ENCODE data around the gene CLEC1A.
A peak's percentile ranks its signal among the peaks of the same experiment; 100 is the strongest.

The CLEC1A gene

GRCh38 chr12:10073261-10073660 lies 25.5 kb downstream of the CLEC1A start:
- H3K4me2 ChIP-seq: no peak overlapping the region
- H4K20me1 ChIP-seq (ENCODE audit: insufficient read depth): no peaks in the 10 kb centered on the region
- no peak overlapping the region for H3K4me3 ChIP-seq (IDR thresholded peaks at IDR 0.05; ENCODE audit: insufficient read depth, low read depth, low read length)
- TF ChIP-seq CTCF (conservative IDR thresholded peaks at IDR 0.05; ENCODE audit: low read depth, low read length): no peak
- peaks cover 11% of the 10 kb centered on the region for H3K4me1 ChIP-seq (ENCODE audit: low read depth, poor library complexity, severe bottlenecking)
- no peak overlapping the region for H3K27ac ChIP-seq
- H3K79me2 ChIP-seq (ENCODE audit: insufficient read depth, low read depth): no peaks in the 10 kb centered on the region
- no peaks in the 10 kb centered on the region for H3K27me3 ChIP-seq (ENCODE audit: insufficient read depth, low read depth)
- H3K36me3 ChIP-seq (ENCODE audit: insufficient read depth): no peaks in the 10 kb centered on the region
- H2AFZ ChIP-seq (ENCODE audit: low read depth): no peak overlapping the region
- no peak overlapping the region for H3K9ac ChIP-seq

- H3K9ac ChIP-seq: no peak overlapping the region
- no peaks in the 10 kb centered on the region for H3K79me2 ChIP-seq (ENCODE audit: insufficient read depth, low read depth)
- H3K4me1 ChIP-seq (ENCODE audit: low read depth, poor library complexity, severe bottlenecking): peaks cover 11% of the 10 kb centered on the region
Measured at GRCh38 chr12:10072131-10072530, 26.7 kb downstream of the CLEC1A start.

GRCh38 chr12:10070380-10070779 lies 28.4 kb downstream of the CLEC1A start:
- Histone ChIP-seq H3K4me1 (ENCODE audit: low read depth, poor library complexity, severe bottlenecking) (peaks cover 25% of the 10 kb centered on the region), H4K20me1 (ENCODE audit: insufficient read depth) (no peaks in the 10 kb centered on the region), H3K27ac (no peak overlapping the region), H3K36me3 (ENCODE audit: insufficient read depth) (no peaks in the 10 kb centered on the region), H3K4me2 (0 out of 2 replicates have a peak overlapping the region, but pooled peaks have one; percentile 2), H3K4me3 (IDR thresholded peaks at IDR 0.05; ENCODE audit: insufficient read depth, low read depth, low read length) (no peak overlapping the region), H2AFZ (ENCODE audit: low read depth) (no peak overlapping the region), H3K9ac (no peak overlapping the region), H3K27me3 (ENCODE audit: insufficient read depth, low read depth) (no peaks in the 10 kb centered on the region), H3K79me2 (ENCODE audit: insufficient read depth, low read depth) (no peaks in the 10 kb centered on the region)
- no peak for TF ChIP-seq CTCF (conservative IDR thresholded peaks at IDR 0.05; ENCODE audit: low read depth, low read length)

More at GRCh38 chr12:10072131-10072530, 26.7 kb downstream of the CLEC1A start:
- Histone ChIP-seq H3K4me2 (no peak overlapping the region), H3K4me3 (IDR thresholded peaks at IDR 0.05; ENCODE audit: insufficient read depth, low read depth, low read length) (no peak overlapping the region), H4K20me1 (ENCODE audit: insufficient read depth) (no peaks in the 10 kb centered on the region), H3K27ac (no peak overlapping the region), H3K27me3 (ENCODE audit: insufficient read depth, low read depth) (no peaks in the 10 kb centered on the region), H2AFZ (ENCODE audit: low read depth) (no peak overlapping the region), H3K36me3 (ENCODE audit: insufficient read depth) (no peaks in the 10 kb centered on the region)
- TF ChIP-seq CTCF (conservative IDR thresholded peaks at IDR 0.05; ENCODE audit: low read depth, low read length): no peak

- Histone ChIP-seq H4K20me1 (ENCODE audit: insufficient read depth) (no peaks in the 10 kb centered on the region), H3K4me1 (ENCODE audit: low read depth, poor library complexity, severe bottlenecking) (peaks cover 29% of the 10 kb centered on the region), H3K4me2 (no peak overlapping the region), H3K79me2 (ENCODE audit: insufficient read depth, low read depth) (no peaks in the 10 kb centered on the region), H2AFZ (ENCODE audit: low read depth) (no peak overlapping the region), H3K36me3 (ENCODE audit: insufficient read depth) (no peaks in the 10 kb centered on the region), H3K27me3 (ENCODE audit: insufficient read depth, low read depth) (no peaks in the 10 kb centered on the region), H3K27ac (no peak overlapping the region), H3K9ac (no peak overlapping the region), H3K4me3 (IDR thresholded peaks at IDR 0.05; ENCODE audit: insufficient read depth, low read depth, low read length) (no peak overlapping the region)
- TF ChIP-seq CTCF (conservative IDR thresholded peaks at IDR 0.05; ENCODE audit: low read depth, low read length): no peak
Measured at GRCh38 chr12:10069976-10070375, 28.8 kb downstream of the CLEC1A start.
